ENCODE data around the gene RPL27. TPM values are rescaled to one million over a fixed set of nuclear protein-coding genes. Genes with fewer than 3 reads are reported as not detected.

RPL27 gene
- total and polyA plus RNA-seq, 2 of the 13 experiments (the other 11 are each of a cell fraction or from before 2014, with no cell fraction given) = 1,585 to 5,840 TPM

- no peak for TF ChIP-seq CAMTA2 (CRISPR knock-in tag; IDR thresholded peaks at IDR 0.05; ENCODE audit: borderline replicate concordance)
- TF ChIP-seq NR2F1 (CRISPR knock-in tag; IDR thresholded peaks at IDR 0.05) = no peak
- peak; percentile 82; the same call in 1 of the 2 replicates for TF ChIP-seq MEIS2 (CRISPR knock-in tag; IDR thresholded peaks at IDR 0.05)
- peak; percentile 21; the same call in 1 of the 2 replicates for TF ChIP-seq FOSL2 (CRISPR knock-in tag; IDR thresholded peaks at IDR 0.05)
- TF ChIP-seq ATM (IDR thresholded peaks at IDR 0.05; ENCODE audit: borderline replicate concordance) = no peak
- TF ChIP-seq ZFY (CRISPR knock-in tag; IDR thresholded peaks at IDR 0.05) = peak; percentile 46; the same call in 1 of the 2 replicates
- no peak for TF ChIP-seq ZNF281 (CRISPR knock-in tag; IDR thresholded peaks at IDR 0.05; ENCODE audit: borderline replicate concordance)
- TF ChIP-seq KLF6 (CRISPR knock-in tag; IDR thresholded peaks at IDR 0.05) = peak; percentile 38; the same call in 1 of the 2 replicates
- TF ChIP-seq LCORL (IDR thresholded peaks at IDR 0.05) = no peak
- TF ChIP-seq LCORL (CRISPR knock-in tag; IDR thresholded peaks at IDR 0.05) = peak; percentile 45; the same call in 1 of the 2 replicates
- TF ChIP-seq GMEB2 (CRISPR knock-in tag; IDR thresholded peaks at IDR 0.05; ENCODE audit: low read depth) = no peak
- no peak for TF ChIP-seq CEBPB (IDR thresholded peaks at IDR 0.05; ENCODE audit: borderline replicate concordance, low read depth, low read length)
- no peak for TF ChIP-seq MAFK (conservative IDR thresholded peaks at IDR 0.05 in 1 of 2, IDR thresholded peaks at IDR 0.05 in 1 of 2; ENCODE audit: low read length in 2 of 2)
- peak; percentile 92 for TF ChIP-seq KMT2B (CRISPR knock-in tag; IDR thresholded peaks at IDR 0.05)
- peak; percentile 34 for TF ChIP-seq GATAD1 (CRISPR knock-in tag; IDR thresholded peaks at IDR 0.05)
- no peak; the same call in 1 of the 2 replicates for TF ChIP-seq ATF2 (CRISPR knock-in tag; IDR thresholded peaks at IDR 0.05)
- TF ChIP-seq PBX3 (CRISPR knock-in tag; IDR thresholded peaks at IDR 0.05; ENCODE audit: borderline replicate concordance) = no peak
- TF ChIP-seq ZNF335 (CRISPR knock-in tag; IDR thresholded peaks at IDR 0.05) = no peak
- no peak for TF ChIP-seq TBL1XR1 (IDR thresholded peaks at IDR 0.05; ENCODE audit: borderline replicate concordance, low read length, partially characterized antibody)
- TF ChIP-seq ZNF747 (CRISPR knock-in tag; IDR thresholded peaks at IDR 0.05; ENCODE audit: borderline replicate concordance) = peak; percentile 51; the same call in 1 of the 2 replicates
- TF ChIP-seq GATAD2A (CRISPR knock-in tag; IDR thresholded peaks at IDR 0.05) = peak; percentile 86
- peak; percentile 69 for TF ChIP-seq ZNF501 (CRISPR knock-in tag; IDR thresholded peaks at IDR 0.05)
- no peak; the same call in 1 of the 2 replicates for TF ChIP-seq ZNF274 (CRISPR knock-in tag; IDR thresholded peaks at IDR 0.05)
Measured at GRCh38 chr17:43006639-43007551, 8.7 kb downstream of the RPL27 start, which contains the start of gene IFI35 (continued).

Measured in HepG2 (cell line).